HL-60 (cell line): ENCODE measurements around the gene GZMM.

ENCODE experiments used
- DNase-seq, 2 experiments: peaks; one replicate each; pipeline ENCODE4 v3.0.0-alpha.2; 2010 to 2020; ENCODE audit warnings: low read depth in 1 of 2, low spot score in 1 of 2
- H3K27ac ChIP-seq: fragments of 250-450 bp; sonication (Bioruptor Pico); replicated peaks from 2 replicates; pipeline ENCODE4 v1.5.1; 2020; ENCODE audit warnings: mild to moderate bottlenecking, moderate library complexity
- H3K27me3 ChIP-seq: fragments of 250-450 bp; sonication (Bioruptor Pico); 2 replicates; pipeline ENCODE4 v1.5.1; 2021; ENCODE audit warnings: mild to moderate bottlenecking, moderate library complexity; ENCODE audit not compliant: insufficient read depth, poor library complexity, severe bottlenecking
- H3K4me3 ChIP-seq: replicated peaks from 2 replicates; pipeline ENCODE4 v1.5.1; 2011; ENCODE audit warnings: mild to moderate bottlenecking, control low read depth, low read length; ENCODE audit not compliant: insufficient read depth
- CTCF ChIP-seq: IDR thresholded peaks from one replicate; pipeline ENCODE4 v1.5.1; 2011; ENCODE audit warnings: low read length, control low read depth, inconsistent platforms; ENCODE audit not compliant: insufficient read depth
- GABPA ChIP-seq: IDR thresholded peaks from 2 replicates; pipeline ENCODE4 v1.6.1; 2012; ENCODE audit warnings: low read depth
- POLR2AphosphoS5 ChIP-seq: IDR thresholded peaks from 2 replicates; pipeline ENCODE4 v1.6.1; 2012; ENCODE audit warnings: low read depth
- REST ChIP-seq: IDR thresholded peaks from 2 replicates; pipeline ENCODE4 v1.6.1; 2012; ENCODE audit warnings: low read depth; ENCODE audit not compliant: insufficient replicate concordance
- SPI1 ChIP-seq: IDR thresholded peaks from 2 replicates; pipeline ENCODE4 v1.6.1; 2012; ENCODE audit warnings: low read depth, mild to moderate bottlenecking, borderline replicate concordance

The GZMM gene

GRCh38 chr19:548886-549830 lies 5.3 kb downstream of the GZMM start:
- TF ChIP-seq GABPA (no peak), POLR2AphosphoS5 (no peak), REST (no peak), CTCF (no peak), SPI1 (no peak)
- Histone ChIP-seq H3K27me3 (no peaks in the 10 kb centered on the region), H3K4me3 (no peak overlapping the region), H3K27ac (no peak overlapping the region)
- no peak for DNase-seq

- no peak for DNase-seq
- Histone ChIP-seq H3K4me3 (no peak overlapping the region), H3K27me3 (no peaks in the 10 kb centered on the region), H3K27ac (no peak overlapping the region)
- no peak for TF ChIP-seq POLR2AphosphoS5
- no peak for TF ChIP-seq REST
- TF ChIP-seq CTCF = no peak
- no peak for TF ChIP-seq SPI1
Observed at GRCh38 chr19:554817-555216, 11.0 kb downstream of the GZMM start.

- Histone ChIP-seq H3K27ac (no peak overlapping the region), H3K4me3 (no peak overlapping the region), H3K27me3 (no peaks in the 10 kb centered on the region)
- TF ChIP-seq REST = no peak
- no peak for TF ChIP-seq CTCF
- no peak for TF ChIP-seq GABPA
- no peak for TF ChIP-seq SPI1
- no peak for TF ChIP-seq POLR2AphosphoS5
- no peak for DNase-seq
Observed at GRCh38 chr19:555474-555808, 11.6 kb downstream of the GZMM start.
